ENCODE measurements around the gene NIM1K.
A peak's percentile ranks its signal among the peaks of the same experiment; 100 is the strongest.
"Not testable (repeated sequence)": the region's sequence is repeated elsewhere in the genome, so short reads cannot be mapped to it uniquely, and the experiment has no call there.

Gene NIM1K

GRCh38 chr5:43191740-43192557 lies at the start of gene NIM1K:
TSS of gene NIM1K (plus strand) at chr5:43192225. CDS start at chr5:43245776, 53,551 bp downstream.
- DNase-seq: peak; percentile 37

- DNase-seq: no peak
Observed at GRCh38 chr5:43145071-43145470, 47.0 kb upstream of the NIM1K start.

- no peak for DNase-seq
Observed at GRCh38 chr5:43146958-43147357, 45.1 kb upstream of the NIM1K start.

- DNase-seq: no peak
Observed at GRCh38 chr5:43148417-43148816, 43.6 kb upstream of the NIM1K start.

- DNase-seq: no peak
Observed at GRCh38 chr5:43149231-43149630, 42.8 kb upstream of the NIM1K start.

GRCh38 chr5:43150075-43150474 lies 42.0 kb upstream of the NIM1K start:
- no peak for DNase-seq

- DNase-seq: no peak
Observed at GRCh38 chr5:43150748-43151147, 41.3 kb upstream of the NIM1K start.

GRCh38 chr5:43152946-43153345 lies 39.1 kb upstream of the NIM1K start:
- peak; percentile 34 for DNase-seq

- no peak for DNase-seq
Observed at GRCh38 chr5:43154469-43154868, 37.6 kb upstream of the NIM1K start.

- DNase-seq: no peak
Observed at GRCh38 chr5:43155394-43156096, 36.5 kb upstream of the NIM1K start.

GRCh38 chr5:43156388-43156787 lies 35.6 kb upstream of the NIM1K start:
- DNase-seq: no peak

- no peak for DNase-seq
Observed at GRCh38 chr5:43157068-43157467, 35.0 kb upstream of the NIM1K start.

GRCh38 chr5:43161244-43161643 lies 30.8 kb upstream of the NIM1K start:
- DNase-seq: no peak

GRCh38 chr5:43164801-43165200 lies 27.2 kb upstream of the NIM1K start:
- not testable (repeated sequence) for DNase-seq

- no peak for DNase-seq
Observed at GRCh38 chr5:43165323-43165722, 26.7 kb upstream of the NIM1K start.

- DNase-seq: no peak
Observed at GRCh38 chr5:43168175-43168574, 23.9 kb upstream of the NIM1K start.

GRCh38 chr5:43171451-43171850 lies 20.6 kb upstream of the NIM1K start:
- DNase-seq: no peak

GRCh38 chr5:43171926-43172325 lies 20.1 kb upstream of the NIM1K start:
- DNase-seq: no peak

- DNase-seq: no peak
Observed at GRCh38 chr5:43172779-43173178, 19.2 kb upstream of the NIM1K start.

GRCh38 chr5:43174586-43174985 lies 17.4 kb upstream of the NIM1K start:
- no peak for DNase-seq

GRCh38 chr5:43179836-43180235 lies 12.2 kb upstream of the NIM1K start:
- no peak for DNase-seq

- no peak for DNase-seq
Observed at GRCh38 chr5:43182421-43182820, 9.6 kb upstream of the NIM1K start.

- DNase-seq: not testable (repeated sequence)
Observed at GRCh38 chr5:43183101-43183500, 8.9 kb upstream of the NIM1K start.

Data from fibroblast of skin of right quadriceps (primary cell).